ENCODE results near the gene WSB2. TPM values are rescaled to one million over a fixed set of nuclear protein-coding genes. Genes with fewer than 3 reads are reported as not detected.

WSB2 gene
- total RNA-seq, 1 experiment from 2014 or later, result 193 TPM

DNA sequence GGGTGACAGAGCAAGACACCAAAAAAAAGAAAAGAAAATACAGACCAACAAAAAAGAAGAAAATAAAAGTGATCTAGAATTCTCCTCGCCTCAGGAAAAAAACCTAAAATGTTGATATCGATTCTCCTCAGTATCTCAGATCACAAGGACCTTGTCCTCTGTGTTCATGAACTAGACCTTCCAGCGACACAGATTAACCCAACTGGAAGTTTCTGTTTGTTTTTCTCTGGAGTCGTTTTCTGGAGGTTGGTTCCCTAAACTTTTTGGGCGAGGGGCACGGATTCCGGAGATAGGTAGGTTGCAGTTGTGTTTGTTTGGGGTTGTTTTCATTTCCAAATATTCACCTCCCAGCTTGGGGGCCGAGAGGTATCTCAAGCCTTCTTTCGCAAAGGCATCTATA lies 45.0 kb downstream of the WSB2 start:
- Histone ChIP-seq H3K9me3 (ENCODE audit: control insufficient read depth, insufficient read depth, low read depth, low read length) (no peaks in the 10 kb centered on the region), H3K27me3 (ENCODE audit: control insufficient read depth, insufficient read depth, low read length) (no peaks in the 10 kb centered on the region), H3K4me1 (ENCODE audit: control insufficient read depth, insufficient read depth, low read length) (peaks cover 10% of the 10 kb centered on the region), H3K27ac (ENCODE audit: low read length) (peak overlapping the region; percentile 61), H3K4me3 (ENCODE audit: low read depth in 2 of 2, low read length in 2 of 2) (peak overlapping the region; percentile 82 to 87), H3K36me3 (ENCODE audit: control insufficient read depth, insufficient read depth, low read length) (peaks cover 4% of the 10 kb centered on the region)
- ATAC-seq (no peak), DNase-seq (ENCODE audit: low read depth, low spot score) (no peak)
- ChIA-PET POLR2A (interaction anchor here (0.6 kb wide), 1 partner anchor 18 kb away, joined by 5 read pairs; no protein-coding TSS in a partner anchor), CTCF (no interaction called here)
- no TSS peak for BruUV-seq (replicated peaks)
- in situ Hi-C loops (cut with HindIII; ENCODE audit: low pct_unique_long_range_greater_than_20kb, low sequenced_read_pairs), result no loop called here
- TF ChIP-seq SIN3A (IDR thresholded peaks at IDR 0.05; ENCODE audit: borderline replicate concordance, insufficient read depth, low read depth, low read length) (no peak), TCF7L2 (IDR thresholded peaks at IDR 0.05; ENCODE audit: low read depth, low read length) (no peak), POLR2AphosphoS5 (IDR thresholded peaks at IDR 0.05; ENCODE audit: low read depth, low read length) (no peak)
- intact Hi-C loops (cut with micrococcal nuclease; ENCODE audit: unreplicated experiment), result loop anchor here (5.0 kb wide), 1 partner anchor 139 kb away; no protein-coding TSS in a partner anchor

DNA sequence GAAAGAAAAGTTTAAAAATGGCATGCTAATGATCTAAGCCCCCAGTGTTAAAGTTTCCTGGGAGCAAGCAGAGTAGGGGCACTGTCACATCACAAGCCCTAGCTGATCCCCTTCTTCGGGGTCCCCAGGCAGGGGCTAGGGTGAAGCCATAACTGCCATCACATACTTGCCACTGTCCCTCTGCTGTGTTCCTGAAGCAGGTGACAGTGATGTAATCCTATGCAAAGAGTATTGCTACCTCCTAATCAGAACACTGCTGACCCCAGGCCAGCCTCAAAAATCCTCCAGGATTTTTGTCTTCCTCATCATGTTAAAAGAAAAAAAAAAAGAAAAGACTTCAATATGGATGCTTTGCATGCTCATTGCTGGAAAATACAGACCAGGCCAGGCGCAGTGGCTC lies 45.7 kb downstream of the WSB2 start:
- in situ Hi-C loops (cut with HindIII; ENCODE audit: low pct_unique_long_range_greater_than_20kb, low sequenced_read_pairs) (no loop called here), intact Hi-C loops (cut with micrococcal nuclease; ENCODE audit: unreplicated experiment) (loop anchor here (5.0 kb wide), 1 partner anchor 138 kb away; no protein-coding TSS in a partner anchor)
- no peak for TF ChIP-seq TCF7L2 (IDR thresholded peaks at IDR 0.05; ENCODE audit: low read depth, low read length)
- no peak for TF ChIP-seq SIN3A (IDR thresholded peaks at IDR 0.05; ENCODE audit: borderline replicate concordance, insufficient read depth, low read depth, low read length)
- TF ChIP-seq POLR2AphosphoS5 (IDR thresholded peaks at IDR 0.05; ENCODE audit: low read depth, low read length), result no peak
- TF ChIP-seq, protein P1, sequence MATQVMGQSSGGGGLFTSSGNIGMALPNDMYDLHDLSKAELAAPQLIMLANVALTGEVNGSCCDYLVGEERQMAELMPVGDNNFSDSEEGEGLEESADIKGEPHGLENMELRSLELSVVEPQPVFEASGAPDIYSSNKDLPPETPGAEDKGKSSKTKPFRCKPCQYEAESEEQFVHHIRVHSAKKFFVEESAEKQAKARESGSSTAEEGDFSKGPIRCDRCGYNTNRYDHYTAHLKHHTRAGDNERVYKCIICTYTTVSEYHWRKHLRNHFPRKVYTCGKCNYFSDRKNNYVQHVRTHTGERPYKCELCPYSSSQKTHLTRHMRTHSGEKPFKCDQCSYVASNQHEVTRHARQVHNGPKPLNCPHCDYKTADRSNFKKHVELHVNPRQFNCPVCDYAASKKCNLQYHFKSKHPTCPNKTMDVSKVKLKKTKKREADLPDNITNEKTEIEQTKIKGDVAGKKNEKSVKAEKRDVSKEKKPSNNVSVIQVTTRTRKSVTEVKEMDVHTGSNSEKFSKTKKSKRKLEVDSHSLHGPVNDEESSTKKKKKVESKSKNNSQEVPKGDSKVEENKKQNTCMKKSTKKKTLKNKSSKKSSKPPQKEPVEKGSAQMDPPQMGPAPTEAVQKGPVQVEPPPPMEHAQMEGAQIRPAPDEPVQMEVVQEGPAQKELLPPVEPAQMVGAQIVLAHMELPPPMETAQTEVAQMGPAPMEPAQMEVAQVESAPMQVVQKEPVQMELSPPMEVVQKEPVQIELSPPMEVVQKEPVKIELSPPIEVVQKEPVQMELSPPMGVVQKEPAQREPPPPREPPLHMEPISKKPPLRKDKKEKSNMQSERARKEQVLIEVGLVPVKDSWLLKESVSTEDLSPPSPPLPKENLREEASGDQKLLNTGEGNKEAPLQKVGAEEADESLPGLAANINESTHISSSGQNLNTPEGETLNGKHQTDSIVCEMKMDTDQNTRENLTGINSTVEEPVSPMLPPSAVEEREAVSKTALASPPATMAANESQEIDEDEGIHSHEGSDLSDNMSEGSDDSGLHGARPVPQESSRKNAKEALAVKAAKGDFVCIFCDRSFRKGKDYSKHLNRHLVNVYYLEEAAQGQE (IDR thresholded peaks at IDR 0.05; ENCODE audit: insufficient read depth in 1 of 2, low read depth in 2 of 2, low read length in 1 of 2), result no peak
- TF ChIP-seq, protein P2, sequence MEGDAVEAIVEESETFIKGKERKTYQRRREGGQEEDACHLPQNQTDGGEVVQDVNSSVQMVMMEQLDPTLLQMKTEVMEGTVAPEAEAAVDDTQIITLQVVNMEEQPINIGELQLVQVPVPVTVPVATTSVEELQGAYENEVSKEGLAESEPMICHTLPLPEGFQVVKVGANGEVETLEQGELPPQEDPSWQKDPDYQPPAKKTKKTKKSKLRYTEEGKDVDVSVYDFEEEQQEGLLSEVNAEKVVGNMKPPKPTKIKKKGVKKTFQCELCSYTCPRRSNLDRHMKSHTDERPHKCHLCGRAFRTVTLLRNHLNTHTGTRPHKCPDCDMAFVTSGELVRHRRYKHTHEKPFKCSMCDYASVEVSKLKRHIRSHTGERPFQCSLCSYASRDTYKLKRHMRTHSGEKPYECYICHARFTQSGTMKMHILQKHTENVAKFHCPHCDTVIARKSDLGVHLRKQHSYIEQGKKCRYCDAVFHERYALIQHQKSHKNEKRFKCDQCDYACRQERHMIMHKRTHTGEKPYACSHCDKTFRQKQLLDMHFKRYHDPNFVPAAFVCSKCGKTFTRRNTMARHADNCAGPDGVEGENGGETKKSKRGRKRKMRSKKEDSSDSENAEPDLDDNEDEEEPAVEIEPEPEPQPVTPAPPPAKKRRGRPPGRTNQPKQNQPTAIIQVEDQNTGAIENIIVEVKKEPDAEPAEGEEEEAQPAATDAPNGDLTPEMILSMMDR (IDR thresholded peaks at IDR 0.05), result no peak
- Histone ChIP-seq H3K4me3 (ENCODE audit: low read depth in 2 of 2, low read length in 2 of 2) (no peak overlapping the region), H3K27ac (ENCODE audit: low read length) (no peak overlapping the region), H3K27me3 (ENCODE audit: control insufficient read depth, insufficient read depth, low read length) (no peaks in the 10 kb centered on the region), H3K36me3 (ENCODE audit: control insufficient read depth, insufficient read depth, low read length) (no peaks in the 10 kb centered on the region; the same call in 1 of the 2 replicates), H3K4me1 (ENCODE audit: control insufficient read depth, insufficient read depth, low read length) (peaks cover 10% of the 10 kb centered on the region), H3K9me3 (ENCODE audit: control insufficient read depth, insufficient read depth, low read depth, low read length) (no peaks in the 10 kb centered on the region)
- ChIA-PET POLR2A (no interaction called here), CTCF (no interaction called here)
- no peak for DNase-seq (ENCODE audit: low read depth, low spot score)
- BruUV-seq (replicated peaks), result no TSS peak
- ATAC-seq, result no peak

DNA sequence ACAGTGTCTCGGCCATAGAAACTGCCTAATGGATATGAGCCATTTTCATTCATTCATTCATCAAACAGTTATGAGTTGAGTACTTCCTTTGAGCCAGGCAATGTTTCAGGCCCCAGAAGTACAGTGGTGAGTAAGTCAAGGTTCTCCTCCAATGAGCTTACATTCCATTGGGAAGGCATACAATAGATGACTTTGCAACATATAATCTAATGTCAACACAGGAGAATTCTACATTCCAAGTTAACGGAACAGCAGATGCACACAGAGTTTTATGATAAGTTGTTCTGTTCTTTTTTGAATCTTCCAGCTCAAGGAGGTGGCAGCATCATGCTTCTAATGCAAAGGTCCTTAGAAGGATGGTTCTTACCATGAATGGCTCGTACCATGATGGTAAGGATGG lies 47.7 kb downstream of the WSB2 start:
- no peaks in the 10 kb centered on the region for H3K27me3 ChIP-seq (ENCODE audit: control insufficient read depth, insufficient read depth, low read length)
- BruUV-seq (replicated peaks), result no TSS peak
- ATAC-seq, result no peak
- no peak overlapping the region for H3K27ac ChIP-seq (ENCODE audit: low read length)
- no peak overlapping the region for H3K4me3 ChIP-seq (ENCODE audit: low read depth in 2 of 2, low read length in 2 of 2)
- H3K36me3 ChIP-seq (ENCODE audit: control insufficient read depth, insufficient read depth, low read length), result no peaks in the 10 kb centered on the region
- POLR2A ChIA-PET, result no interaction called here
- CTCF ChIA-PET, result interaction anchor here (0.6 kb wide), 1 partner anchor 20 kb away, joined by 7 read pairs; no protein-coding TSS in a partner anchor
- peaks cover 10% of the 10 kb centered on the region for H3K4me1 ChIP-seq (ENCODE audit: control insufficient read depth, insufficient read depth, low read length)
- no peaks in the 10 kb centered on the region for H3K9me3 ChIP-seq (ENCODE audit: control insufficient read depth, insufficient read depth, low read depth, low read length)
- DNase-seq (ENCODE audit: low read depth, low spot score), result no peak
- in situ Hi-C loops (cut with HindIII; ENCODE audit: low pct_unique_long_range_greater_than_20kb, low sequenced_read_pairs) (no loop called here), intact Hi-C loops (cut with micrococcal nuclease; ENCODE audit: unreplicated experiment) (no loop called here)
- TF ChIP-seq SIN3A (IDR thresholded peaks at IDR 0.05; ENCODE audit: borderline replicate concordance, insufficient read depth, low read depth, low read length) (no peak), TCF7L2 (IDR thresholded peaks at IDR 0.05; ENCODE audit: low read depth, low read length) (no peak), POLR2AphosphoS5 (IDR thresholded peaks at IDR 0.05; ENCODE audit: low read depth, low read length) (no peak)
- TF ChIP-seq, protein P2 (IDR thresholded peaks at IDR 0.05), result no peak
- TF ChIP-seq, protein P1 (IDR thresholded peaks at IDR 0.05; ENCODE audit: insufficient read depth in 1 of 2, low read depth in 2 of 2, low read length in 1 of 2), result no peak
